Measurements from ENCODE around the gene S100A14. TPM values are rescaled to one million over a fixed set of nuclear protein-coding genes. Genes with fewer than 3 reads are reported as not detected.

S100A14 gene
- total RNA-seq: not detected in 2 replicates

DNA sequence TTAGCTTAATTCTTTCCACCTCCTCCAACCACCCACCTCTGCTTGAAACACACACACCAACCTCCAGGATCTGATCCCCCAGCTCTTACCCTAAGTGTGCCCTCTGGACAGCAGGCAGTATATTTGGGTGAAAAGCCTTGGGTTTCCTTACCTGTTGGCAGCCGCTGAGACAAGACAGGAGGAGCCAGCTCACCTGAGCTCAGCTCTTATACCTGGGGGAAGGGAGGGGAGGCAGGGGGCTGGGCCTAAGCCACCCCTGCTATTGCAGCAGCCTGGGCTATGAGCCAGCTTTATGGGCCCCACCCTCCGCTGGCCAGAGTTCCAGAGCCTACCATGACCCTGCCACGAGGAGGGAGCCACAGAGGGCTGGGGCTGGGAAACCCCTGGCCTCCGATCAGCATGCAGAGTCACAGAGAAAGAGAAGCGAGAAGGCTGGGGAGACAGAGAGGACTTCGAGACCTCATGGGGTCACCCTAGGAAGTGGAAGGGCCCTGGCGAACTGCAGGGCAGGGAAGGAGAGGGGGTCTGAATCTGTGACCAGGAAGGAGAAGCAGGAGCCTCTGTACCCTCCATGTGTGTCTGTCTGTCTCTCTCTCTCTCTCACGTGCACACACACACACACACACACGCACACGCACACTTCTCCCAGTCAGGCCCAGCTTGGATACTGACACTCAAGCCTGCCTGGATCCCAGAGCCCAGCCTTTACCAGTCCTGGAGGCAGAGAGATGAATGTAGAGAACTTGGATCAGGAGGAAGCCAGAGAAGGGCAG, at the start of gene S100A14:
Gene S100A14, minus strand, starts transcription at position 182 of the 773 bp plus-strand sequence. CDS start 467 bp downstream, outside the sequence.

DNA sequence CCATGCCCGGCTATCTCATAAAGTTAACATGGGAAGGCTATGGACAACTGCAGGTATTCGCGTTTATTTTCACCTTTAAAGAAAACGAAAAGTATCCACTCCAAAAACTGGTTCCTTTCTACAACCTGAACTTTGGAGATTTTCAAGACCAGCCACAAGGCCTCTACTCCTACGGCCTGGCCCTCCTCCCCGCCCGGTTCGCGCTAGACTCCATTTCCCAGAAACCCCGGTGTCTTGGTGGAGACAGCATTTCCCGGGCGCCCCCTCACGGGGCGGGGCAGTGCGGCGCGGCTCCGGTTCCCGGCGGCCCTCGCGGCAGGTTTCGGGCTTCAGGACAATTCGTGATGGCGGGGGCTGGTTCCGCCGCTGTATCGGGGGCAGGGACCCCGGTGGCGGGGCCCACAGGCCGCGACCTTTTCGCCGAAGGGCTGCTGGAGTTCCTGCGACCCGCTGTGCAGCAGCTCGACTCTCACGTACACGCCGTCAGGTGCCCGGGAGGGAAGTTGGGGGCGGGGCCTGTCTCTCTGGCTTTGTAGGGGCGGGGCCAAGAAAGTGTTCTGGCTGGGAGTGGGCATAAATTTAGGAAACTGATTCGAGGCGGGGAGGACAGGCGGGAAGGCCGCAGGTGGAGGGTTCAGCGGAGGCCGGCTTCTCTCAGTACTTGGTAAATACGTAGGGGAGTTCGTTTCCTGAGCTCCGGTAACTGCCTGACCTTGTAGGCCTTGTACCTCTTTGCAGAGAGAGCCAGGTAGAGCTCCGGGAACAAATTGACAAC, 42.5 kb upstream of the S100A14 start, which contains the start of gene SNAPIN:
Gene SNAPIN, plus strand, starts transcription at position 304 of the 775 bp plus-strand sequence. Its CDS starts 41 bp downstream, at position 345.

DNA sequence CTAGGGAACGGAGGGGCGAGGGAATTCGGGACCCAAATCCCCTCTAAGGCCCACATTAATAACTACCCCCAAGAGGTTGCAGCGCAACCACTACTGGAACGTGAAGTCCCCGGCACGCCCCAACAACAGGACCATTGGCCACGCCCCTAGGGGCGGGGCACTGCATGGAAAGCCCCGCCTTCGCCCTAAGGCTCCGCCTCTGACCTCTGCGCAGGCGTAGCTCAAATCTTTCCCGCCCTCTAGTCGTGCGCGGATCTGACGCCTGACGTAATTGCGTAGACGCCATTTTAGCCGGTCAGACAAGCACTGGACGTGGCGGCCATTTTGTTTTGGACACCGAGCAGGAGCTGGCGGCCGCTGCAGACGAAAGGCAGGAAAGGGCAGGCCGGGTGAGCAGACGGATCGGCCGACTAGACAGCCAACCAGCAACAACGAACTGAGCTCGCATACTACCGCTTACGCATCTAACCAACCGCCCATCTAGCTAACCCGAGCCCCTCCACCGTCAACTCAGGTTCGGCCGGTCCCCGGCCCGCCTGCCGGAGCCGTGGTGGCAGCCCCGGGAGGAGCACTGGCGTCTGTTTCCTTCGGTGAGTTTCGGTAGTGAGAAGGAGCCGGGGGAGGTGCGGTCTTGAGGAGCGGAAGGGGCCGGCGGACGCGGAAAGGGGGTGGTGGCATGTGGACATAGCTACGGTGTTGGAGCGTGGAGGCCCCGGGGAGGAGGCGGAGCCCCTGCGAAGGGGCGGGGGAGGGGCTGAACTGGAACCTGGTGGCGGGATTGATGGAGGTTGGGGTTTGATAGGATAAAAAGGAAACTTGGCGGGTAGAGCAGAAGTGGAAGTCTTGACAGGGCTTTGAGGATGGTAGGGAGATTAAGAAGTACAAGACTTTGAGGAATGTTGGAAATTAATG, 17.9 kb upstream of the S100A14 start, which contains the start of gene CHTOP:
Gene CHTOP, plus strand, starts transcription at position 313 of the 912 bp plus-strand sequence. CDS start 2,523 bp downstream, outside the sequence.

GRCh38 chr1:153627715-153628626, 11.8 kb upstream of the S100A14 start, which contains the start of gene S100A1:
Gene S100A1, plus strand, starts transcription at chr1:153628434. Its CDS starts 2,088 bp downstream, at chr1:153630522.

DNA sequence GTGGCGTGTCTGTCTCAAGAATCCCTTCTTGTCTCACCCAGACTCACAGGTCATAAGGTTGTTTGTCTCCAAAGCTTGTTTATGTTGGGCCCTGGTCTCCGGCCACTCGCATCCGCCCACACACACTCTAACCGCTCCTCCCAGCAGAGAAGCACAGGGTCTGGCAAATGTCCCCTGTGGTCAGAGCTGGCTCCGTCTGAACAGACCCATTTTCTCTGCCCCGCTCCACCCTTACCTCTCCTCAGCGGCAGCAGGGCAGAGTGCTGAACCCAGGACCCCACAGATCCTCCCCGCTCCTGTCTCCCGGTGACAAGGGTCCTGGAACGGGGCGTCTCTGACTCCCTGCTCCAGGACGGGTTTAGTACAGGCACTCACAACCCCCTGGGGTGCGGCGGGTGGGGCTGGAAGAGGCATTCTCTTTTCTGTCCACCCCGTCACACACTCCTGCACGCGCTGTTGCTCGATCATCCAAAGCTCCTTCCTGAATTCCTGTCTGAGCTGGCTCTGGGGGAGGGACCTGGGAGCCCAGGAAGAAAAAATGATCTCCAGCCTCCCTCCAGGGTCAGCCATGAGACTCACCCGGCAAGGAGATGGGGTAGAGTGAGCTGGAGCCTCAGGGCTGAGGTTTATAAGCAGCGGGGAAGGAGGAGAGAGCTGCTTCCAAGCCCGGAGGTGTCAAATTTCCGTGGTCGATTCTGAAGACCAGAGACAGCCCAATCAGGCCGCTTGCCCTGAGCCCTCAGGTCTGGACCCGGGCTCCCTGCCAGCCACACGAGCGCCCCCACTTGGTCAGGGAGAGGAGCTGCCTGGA, 11.0 kb upstream of the S100A14 start, which contains the start of gene S100A13:
Gene S100A13, minus strand, starts transcription at position 602 of the 811 bp plus-strand sequence. CDS start 1,033 bp downstream, outside the sequence.

GRCh38 chr1:153612755-153613331, 3.3 kb downstream of the S100A14 start, which contains the start of gene S100A16:
Gene S100A16, minus strand, starts transcription at chr1:153613137. Its CDS starts 4,986 bp downstream, at chr1:153608151.

DNA sequence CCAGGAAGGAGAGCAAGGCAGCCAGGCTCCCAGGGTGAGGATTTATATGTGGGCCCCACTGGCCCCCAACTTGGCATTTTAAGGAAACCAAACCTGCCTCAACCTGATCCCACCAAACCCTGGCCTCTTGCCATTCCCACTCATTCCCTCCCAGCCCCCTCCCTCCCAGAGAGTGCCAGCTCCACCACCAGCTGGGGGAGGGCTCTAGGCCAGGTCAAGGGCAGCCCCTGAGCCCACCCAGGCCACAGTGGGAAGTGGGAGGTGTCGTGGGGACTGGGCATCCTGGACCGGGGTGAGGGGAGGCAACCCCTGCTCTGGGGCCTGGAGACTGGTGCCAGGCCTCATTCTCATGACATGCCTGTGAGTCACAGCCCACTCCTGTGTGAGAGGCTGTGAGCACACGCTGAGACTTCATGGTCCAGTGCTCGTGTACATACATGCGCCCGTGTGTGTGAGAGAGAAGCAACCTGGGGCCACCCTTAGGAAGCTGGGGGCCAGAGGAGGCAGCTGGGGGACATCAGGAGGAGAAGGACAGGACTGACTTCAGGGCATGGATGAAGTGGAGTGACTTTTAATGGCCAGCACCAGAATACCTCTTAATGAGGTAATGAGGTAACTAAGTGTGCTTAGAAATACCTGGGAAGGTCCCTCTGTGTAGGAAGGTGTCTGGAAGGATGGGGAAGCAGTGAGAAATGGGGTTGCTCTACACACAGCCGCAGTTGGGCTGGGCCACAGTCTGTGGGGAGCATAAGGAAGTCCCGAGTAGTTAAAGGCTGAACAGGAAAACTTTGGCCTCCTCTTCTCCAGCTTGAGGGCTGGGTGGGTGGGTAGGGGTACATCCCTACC, 50.4 kb downstream of the S100A14 start, which contains the start of gene S100A2:
Gene S100A2, minus strand, starts transcription at position 316 of the 846 bp plus-strand sequence. CDS start 1,967 bp downstream, outside the sequence.

Other genes starting within 250 kb of the S100A14 start
- gene S100A12, start 240.7 kb downstream of the S100A14 start, total RNA-seq: not detected in 2 replicates
- gene S100A8, start 225.3 kb downstream of the S100A14 start, total RNA-seq: not detected in 2 replicates
- gene S100A7A, start 199.8 kb downstream of the S100A14 start, total RNA-seq: not detected in 2 replicates
- not detected in 2 replicates for gene S100A7, start 155.7 kb downstream of the S100A14 start, total RNA-seq
- gene S100A6, start 80.3 kb downstream of the S100A14 start, total RNA-seq: 782 and 910 TPM in 2 replicates
- gene S100A5, start 75.4 kb downstream of the S100A14 start, total RNA-seq: not detected in 2 replicates
- gene S100A4, start 70.5 kb downstream of the S100A14 start, total RNA-seq: 145 and 248 TPM in 2 replicates
- 7.5 and 9.0 TPM in 2 replicates for gene S100A3, start 67.1 kb downstream of the S100A14 start, total RNA-seq
- 0.16 TPM in 1 of 2 replicates, not detected in the other for gene S100A2, start 50.5 kb downstream of the S100A14 start, total RNA-seq
- gene S100A16, start 3.2 kb downstream of the S100A14 start, total RNA-seq: 200 and 242 TPM in 2 replicates
- gene S100A13, start 11.2 kb upstream of the S100A14 start, total RNA-seq: 144 and 173 TPM in 2 replicates
- not detected in 2 replicates for gene S100A1, start 12.1 kb upstream of the S100A14 start, total RNA-seq
- 22.8 and 24.0 TPM in 2 replicates for gene CHTOP, start 17.7 kb upstream of the S100A14 start, total RNA-seq
- 56.1 and 65.7 TPM in 2 replicates for gene SNAPIN, start 42.4 kb upstream of the S100A14 start, total RNA-seq
- 122 and 128 TPM in 2 replicates for gene ILF2, start 54.7 kb upstream of the S100A14 start, total RNA-seq
- 9.4 and 11.7 TPM in 2 replicates for gene NPR1, start 62.4 kb upstream of the S100A14 start, total RNA-seq
- 21.8 and 27.7 TPM in 2 replicates for gene INTS3, start 111.7 kb upstream of the S100A14 start, total RNA-seq
- gene SLC27A3, start 159.1 kb upstream of the S100A14 start, total RNA-seq: 19.1 and 19.5 TPM in 2 replicates